Adrenal gland (tissue), 12 donors: ENCODE data around the gene TRIM66. TPM values are rescaled to one million over a fixed set of nuclear protein-coding genes. Genes with fewer than 3 reads are reported as not detected.

Experiments
- DNase-seq, 7 donors: peaks; one replicate each; pipeline ENCODE4 v3.0.0-alpha.2; 2019 to 2020
- H3K27ac ChIP-seq, 5 donors: fragments of 200-600 bp; sonication (generic) in 4 of 5; 1 replicate in 3 of 5; 2 replicates in 2 of 5; pipeline versions ENCODE4 v1.5.1 to v1.8.0; 2016 to 2020; ENCODE audit warnings: mild to moderate bottlenecking in 1 of 5
- H3K27me3 ChIP-seq: fragments of 200-600 bp; 2 replicates; pipeline ENCODE4 v1.8.0; 2021
- H3K36me3 ChIP-seq, 2 donors: fragments of 200-600 bp; replicated peaks in 1 of 2; 1 replicate in 1 of 2; 2 replicates in 1 of 2; pipeline versions ENCODE4 v1.5.1 to v1.8.0; 2018 to 2022
- H3K4me1 ChIP-seq, 2 donors: fragments of 200-600 bp; replicated peaks in 1 of 2; 1 replicate in 1 of 2; 2 replicates in 1 of 2; pipeline versions ENCODE4 v1.5.1 to v1.8.0; 2018 to 2021
- H3K4me3 ChIP-seq, 4 donors: fragments of 200-600 bp; sonication (generic) in 3 of 4; one replicate each; pipeline ENCODE4 v1.5.1; 2016 to 2018
- H3K9me3 ChIP-seq, 3 donors: fragments of 200-600 bp; sonication (generic) in 1 of 3; replicated peaks in 1 of 3; 1 replicate in 2 of 3; 2 replicates in 1 of 3; pipeline versions ENCODE4 v1.5.1 to v1.8.0; 2016 to 2021
- CTCF ChIP-seq, 6 experiments: fragments of 450-650 bp in 4 of 6; fragments of 200-600 bp in 2 of 6; sonication (generic) in 1 of 6; IDR thresholded peaks; 1 replicate in 5 of 6; 2 replicates in 1 of 6; pipeline versions ENCODE4 v1.5.1 to v1.8.0; 2016 to 2021; ENCODE audit warnings: antibody characterized with exemption in 6 of 6, mild to moderate bottlenecking in 2 of 6, moderate library complexity in 1 of 6
- POLR2A ChIP-seq, 2 donors: fragments of 450-650 bp; IDR thresholded peaks; one replicate each; pipeline ENCODE4 v1.6.1; 2017; ENCODE audit warnings: antibody characterized with exemption in 2 of 2, mild to moderate bottlenecking in 2 of 2, moderate library complexity in 1 of 2
- WGBS, 4 donors: extraction: QIAGEN DNeasy Blood & Tissue Kit in 2 of 4; methylation state at CpG; one replicate each; pipeline versions ENCODE4 v1.1.5 to v1.1.7; 2013 to 2017; 5-methylcytosine and 5-hydroxymethylcytosine counted together
- intact Hi-C, 2 donors: fragments of 100-400 bp; cut with DNase I; formaldehyde crosslinking; loops; one replicate each; pipeline versions ENCODE4 v1.14.1 to v1.15.0; 2022 to 2023
- polyA plus RNA-seq, 3 donors: library from polyadenylated mRNA; stranded (reverse); fragments of 200-250 nt in 2 of 3; fragments of 350-450 nt in 1 of 3; fragmentation: Illumina TruSeq in 1 of 3; extraction: RNeasy Lipid Tissue Mini Kit (QIAGEN cat#74804) in 1 of 3; gene quantifications; one replicate each; pipeline ENCODE4 v1.2.3, GENCODE V29; 2013 to 2014
- total RNA-seq, 9 donors: library from RNA; depleted of rRNA in 4 of 9; stranded (reverse); fragments of >200 nt in 4 of 9; fragments of 120-200 nt in 1 of 9; fragmentation: NEBNext Ultra II Directional in 1 of 9; extraction: Animal tissue kit (Norgen Biotek cat#: 25700) in 1 of 9; gene quantifications; one replicate each; pipeline versions ENCODE4 v1.1.0 to v1.2.4, GENCODE V29; 2013 to 2023
- donor health status: healthy with polysubstance abuse.
- donor health status: Bipolar disorder and iron deficiency.
- donor health status: DM: yes; HTN: yes; CAD: no.
- donor health status: DM: no; HTN: no; CAD: no.
- donor health status: DM: no; HTN: no; CAD: no.
- donor health status: DM: yes; HTN: yes; CAD: no.

TRIM66 gene
- total and polyA plus RNA-seq, 12 donors = 3.6 to 18.4 (median 8.3) TPM

- TF ChIP-seq POLR2A (IDR thresholded peaks at IDR 0.05) (no peak), CTCF (IDR thresholded peaks at IDR 0.05) (no peak)
- DNase-seq = no peak
- intact Hi-C loops = no loop called here
- H3K36me3 ChIP-seq = no peaks in the 10 kb centered on the region
- H3K27me3 ChIP-seq = no peaks in the 10 kb centered on the region
- H3K9me3 ChIP-seq = no peaks in the 10 kb centered on the region
- no peak overlapping the region for H3K27ac ChIP-seq
- 94 to 100% (median 98%) methylated on average over 1 of the region's 1 CpG for WGBS, 4 donors
- no peaks in the 10 kb centered on the region for H3K4me1 ChIP-seq
- H3K4me3 ChIP-seq = no peak overlapping the region
Observed at GRCh38 chr11:8574798-8575197, 107.7 kb downstream of the TRIM66 start.

GRCh38 chr11:8573777-8574176, 108.7 kb downstream of the TRIM66 start:
- no peaks in the 10 kb centered on the region for H3K4me1 ChIP-seq
- H3K9me3 ChIP-seq = no peaks in the 10 kb centered on the region
- no peak overlapping the region for H3K27ac ChIP-seq
- DNase-seq = no peak
- intact Hi-C loops = no loop called here
- no peak overlapping the region for H3K4me3 ChIP-seq
- no peaks in the 10 kb centered on the region for H3K36me3 ChIP-seq
- TF ChIP-seq CTCF (IDR thresholded peaks at IDR 0.05) = no peak
- no peak for TF ChIP-seq POLR2A (IDR thresholded peaks at IDR 0.05)
- H3K27me3 ChIP-seq = no peaks in the 10 kb centered on the region
- WGBS, 4 donors = 75 to 93% (median 84%) methylated on average over 1 of the region's 1 CpG

- H3K27ac ChIP-seq = no peak overlapping the region
- H3K27me3 ChIP-seq = no peaks in the 10 kb centered on the region
- no peak for DNase-seq
- H3K4me1 ChIP-seq = peaks cover 0 to 10% of the 10 kb centered on the region in 2 donors
- WGBS, 4 donors = 61 to 71% (median 67%) methylated on average over 2 of the region's 2 CpGs
- H3K4me3 ChIP-seq = no peak overlapping the region
- TF ChIP-seq CTCF (IDR thresholded peaks at IDR 0.05) (no peak), POLR2A (IDR thresholded peaks at IDR 0.05) (no peak)
- intact Hi-C loops = loop anchor here (2.0 to 10.0 kb wide), 4 partner anchors 183 to 345 kb away; no protein-coding TSS in a partner anchor
- H3K9me3 ChIP-seq = no peaks in the 10 kb centered on the region
- H3K36me3 ChIP-seq = no peaks in the 10 kb centered on the region
Observed at GRCh38 chr11:8567602-8568198, 114.8 kb downstream of the TRIM66 start.

- peak; percentile 53 to 82 (median 72) for TF ChIP-seq CTCF (IDR thresholded peaks at IDR 0.05)
- no peak for TF ChIP-seq POLR2A (IDR thresholded peaks at IDR 0.05)
- Histone ChIP-seq H3K36me3 (no peaks in the 10 kb centered on the region), H3K9me3 (no peaks in the 10 kb centered on the region), H3K4me3 (no peak overlapping the region), H3K27ac (no peak overlapping the region), H3K4me1 (peaks cover 0 to 10% of the 10 kb centered on the region in 2 donors), H3K27me3 (no peaks in the 10 kb centered on the region)
- intact Hi-C loops = loop anchor here (2.0 to 10.0 kb wide), 4 partner anchors 182 to 344 kb away; no protein-coding TSS in a partner anchor
- 21 to 36% (median 34%) methylated on average over 5 of the region's 5 CpGs for WGBS, 4 donors
- DNase-seq = no peak
Observed at GRCh38 chr11:8566613-8567210, 115.8 kb downstream of the TRIM66 start.
